SU-DHL-6 (cell line): ENCODE results near the gene SMCP.

Source experiments
- CTCF ChIP-seq: fragments of 200-600 bp; sonication (generic); IDR thresholded peaks from one replicate; pipeline ENCODE4 v1.5.1; 2017; ENCODE audit warnings: antibody characterized with exemption, mild to moderate bottlenecking, low read length, moderate library complexity; ENCODE audit not compliant: insufficient read depth, poor library complexity, severe bottlenecking
- EZH2phosphoT487 ChIP-seq: fragments of 200-600 bp; sonication (generic), shearing (Covaris generic); conservative IDR thresholded peaks from 2 replicates; pipeline ENCODE4 v1.6.1; 2018; ENCODE audit warnings: mild to moderate bottlenecking, antibody characterized with exemption, low read length, moderate library complexity, mixed read lengths

- TF ChIP-seq CTCF (no peak), EZH2phosphoT487 (no peak)
Observed at GRCh38 chr1:152912900-152913299, 34.8 kb downstream of the SMCP start.
